HepG2 (cell line): ENCODE results near the gene TSC22D2. TPM values are rescaled to one million over a fixed set of nuclear protein-coding genes. Genes with fewer than 3 reads are reported as not detected.

Experiments used
- AFF4 ChIP-seq: sonication (generic); formaldehyde crosslinking; IDR thresholded peaks from 2 replicates; pipeline ENCODE4 v1.4.0; 2020; ENCODE audit warnings: missing genetic modification reagents
- DBP ChIP-seq: sonication (generic); formaldehyde crosslinking; IDR thresholded peaks from 2 replicates; pipeline ENCODE4 v1.4.0; 2020; ENCODE audit warnings: missing genetic modification reagents; ENCODE audit errors: not compliant biosample characterization
- DNMT3B ChIP-seq: conservative IDR thresholded peaks from 2 replicates; pipeline ENCODE4 v1.6.1; 2016; ENCODE audit warnings: missing biosample characterization, control low read depth
- HES4 ChIP-seq: sonication (generic); formaldehyde crosslinking; IDR thresholded peaks from 2 replicates; pipeline ENCODE4 v1.9.0; 2021; ENCODE audit warnings: mild to moderate bottlenecking, missing genetic modification reagents, borderline replicate concordance
- KDM4B ChIP-seq: sonication (generic); formaldehyde crosslinking; IDR thresholded peaks from 2 replicates; pipeline ENCODE4 v1.4.0; 2020; ENCODE audit warnings: missing genetic modification reagents
- KDM5B ChIP-seq: sonication (generic); formaldehyde crosslinking; IDR thresholded peaks from 2 replicates; pipeline ENCODE4 v1.4.0; 2020; ENCODE audit warnings: missing genetic modification reagents, mild to moderate bottlenecking, borderline replicate concordance
- PHB2 ChIP-seq: fragments of 450-650 bp; IDR thresholded peaks from 2 replicates; pipeline ENCODE4 v1.6.1; 2018; ENCODE audit not compliant: partially characterized antibody
- UBTF ChIP-seq: sonication (generic); formaldehyde crosslinking; IDR thresholded peaks from 2 replicates; pipeline ENCODE4 v1.4.0; 2020; ENCODE audit warnings: mild to moderate bottlenecking, missing genetic modification reagents
- ZNF138 ChIP-seq: sonication (generic); formaldehyde crosslinking; IDR thresholded peaks from 2 replicates; pipeline ENCODE4 v1.5.0; 2020; ENCODE audit warnings: mild to moderate bottlenecking, low read depth, missing genetic modification reagents
- ZNF251 ChIP-seq: sonication (generic); formaldehyde crosslinking; IDR thresholded peaks from 2 replicates; pipeline ENCODE4 v1.9.0; 2021; ENCODE audit warnings: mild to moderate bottlenecking, missing genetic modification reagents
- ZNF275 ChIP-seq: sonication (generic); formaldehyde crosslinking; IDR thresholded peaks from 2 replicates; pipeline ENCODE4 v1.8.0; 2022; ENCODE audit warnings: missing genetic modification reagents, mild to moderate bottlenecking, inconsistent platforms, borderline replicate concordance
- ZNF563 ChIP-seq: sonication (generic); formaldehyde crosslinking; IDR thresholded peaks from 2 replicates; pipeline ENCODE4 v1.8.0; 2022; ENCODE audit warnings: mild to moderate bottlenecking, moderate library complexity, missing genetic modification reagents
- ZNF687 ChIP-seq: sonication (generic); formaldehyde crosslinking; IDR thresholded peaks from 2 replicates; pipeline ENCODE4 v1.5.1; 2020; ENCODE audit warnings: mild to moderate bottlenecking, missing genetic modification reagents, moderate library complexity
- polyA plus RNA-seq, 8 experiments: library from polyadenylated mRNA; depleted of rRNA in 3 of 8; stranded (reverse) in 7 of 8; unstranded in 1 of 8; fragments of >200 nt; fragmentation: Illumina TruSeq in 4 of 8; extraction: Trizol in 4 of 8; gene quantifications; 2 replicates each; pipeline versions ENCODE4 v1.2.1 to v1.2.3, GENCODE V29; 2011 to 2016; ENCODE audit warnings: low read depth in 4 of 8, missing spikeins in 1 of 8, mixed read lengths in 1 of 8; ENCODE audit not compliant: insufficient read depth in 1 of 8
- total RNA-seq, 5 experiments: library from RNA; depleted of rRNA; stranded (reverse); fragments of >200 nt; fragmentation: Illumina TruSeq; extraction: Trizol; gene quantifications; 2 replicates each; pipeline ENCODE4 v1.2.3, GENCODE V29; 2016; ENCODE audit warnings: low read depth in 1 of 5

Gene TSC22D2
- total and polyA plus RNA-seq, 2 of the 13 experiments (the other 11 are each of a cell fraction or from before 2014, with no cell fraction given), result 4.6 to 8.2 TPM

GRCh38 chr3:150362515-150363302, 45.4 kb upstream of the TSC22D2 start (continued):
- no peak for TF ChIP-seq DNMT3B (CRISPR knock-in tag)
- TF ChIP-seq DBP (CRISPR knock-in tag), result no peak
- TF ChIP-seq ZNF138 (CRISPR knock-in tag), result no peak
- no peak for TF ChIP-seq ZNF251 (CRISPR knock-in tag)
- no peak for TF ChIP-seq ZNF563 (CRISPR knock-in tag)
- TF ChIP-seq KDM5B, result no peak
- TF ChIP-seq HES4 (CRISPR knock-in tag), result no peak
- no peak for TF ChIP-seq ZNF275 (CRISPR knock-in tag)
- TF ChIP-seq KDM4B, result no peak
- no peak for TF ChIP-seq AFF4
- no peak for TF ChIP-seq UBTF (CRISPR knock-in tag)
- no peak for TF ChIP-seq PHB2
- no peak for TF ChIP-seq ZNF687 (CRISPR knock-in tag)
